Lung (tissue), 12 donors: ENCODE results near the gene MAP4. TPM values are rescaled to one million over a fixed set of nuclear protein-coding genes. Genes with fewer than 3 reads are reported as not detected.

ENCODE experiments used
- ATAC-seq: fragments of 200-7000 bp; cut with Tn5 transposase; one replicate; pipeline ENCODE4 v1.9.1; 2020; ENCODE audit warnings: moderate number of reproducible peaks; ENCODE audit not compliant: insufficient read depth, low FRiP score
- DNase-seq, 3 donors: peaks; one replicate each; pipeline ENCODE4 v3.0.0-alpha.2; 2013 to 2017
- H3K27ac ChIP-seq, 2 donors: one replicate each; pipeline ENCODE4 v1.5.1; 2013; ENCODE audit warnings: mild to moderate bottlenecking in 2 of 2, moderate library complexity in 2 of 2, control low read depth in 1 of 2, inconsistent platforms in 1 of 2, low read depth in 1 of 2, low read length in 1 of 2
- H3K27me3 ChIP-seq, 3 donors: one replicate each; pipeline ENCODE4 v1.5.1; 2013; ENCODE audit warnings: low read length in 2 of 3; ENCODE audit not compliant: control insufficient read depth in 3 of 3, insufficient read depth in 3 of 3
- H3K36me3 ChIP-seq, 4 donors: one replicate each; pipeline ENCODE4 v1.5.1; 2013; ENCODE audit warnings: low read length in 4 of 4, mild to moderate bottlenecking in 1 of 4, moderate library complexity in 1 of 4; ENCODE audit not compliant: control insufficient read depth in 4 of 4, insufficient read depth in 4 of 4
- H3K4me1 ChIP-seq, 5 donors: one replicate each; pipeline ENCODE4 v1.5.1; 2013; ENCODE audit warnings: low read length in 5 of 5, mild to moderate bottlenecking in 2 of 5, moderate library complexity in 1 of 5; ENCODE audit not compliant: control insufficient read depth in 5 of 5, insufficient read depth in 5 of 5
- H3K4me3 ChIP-seq: one replicate; pipeline ENCODE4 v1.5.1; 2013; ENCODE audit warnings: mild to moderate bottlenecking, control low read depth, moderate library complexity
- H3K9ac ChIP-seq, 2 donors: one replicate each; pipeline ENCODE4 v1.5.1; 2013; ENCODE audit warnings: low read length in 2 of 2, control low read depth in 1 of 2; ENCODE audit not compliant: insufficient read depth in 1 of 2
- H3K9me3 ChIP-seq, 4 donors: one replicate each; pipeline ENCODE4 v1.5.1; 2013; ENCODE audit warnings: low read length in 3 of 4, mild to moderate bottlenecking in 1 of 4, moderate library complexity in 1 of 4; ENCODE audit not compliant: control insufficient read depth in 4 of 4, insufficient read depth in 3 of 4
- WGBS, 2 donors: extraction: QIAGEN DNeasy Blood & Tissue Kit; methylation state at CpG; one replicate each; pipeline ENCODE4 v1.1.7; 2013; 5-methylcytosine and 5-hydroxymethylcytosine counted together
- polyA plus RNA-seq, 2 donors: library from polyadenylated mRNA; stranded (reverse); fragments of 200-250 nt; gene quantifications; one replicate each; pipeline ENCODE4 v1.2.1, GENCODE V29; 2013
- total RNA-seq, 2 donors: library from RNA; depleted of rRNA in 1 of 2; stranded (reverse); fragments of >200 nt in 1 of 2; gene quantifications; one replicate each; pipeline ENCODE4 v1.2.1, GENCODE V29; 2014 to 2021
- TF ChIP-seq, protein P1 (sequence below): IDR thresholded peaks from 2 replicates; pipeline ENCODE4 v1.5.1; 2012; ENCODE audit warnings: mild to moderate bottlenecking; ENCODE audit errors: control extremely low read depth, extremely low read depth
- donor health status: control.
- donor health status: control.
- donor health status: Bipolar disorder and iron deficiency.
- donor health status: healthy.
- donor health status: DM: yes; HTN: yes; CAD: no.

The MAP4 gene
- total and polyA plus RNA-seq, 4 donors = 62.6 to 203 (median 84.9) TPM

DNA sequence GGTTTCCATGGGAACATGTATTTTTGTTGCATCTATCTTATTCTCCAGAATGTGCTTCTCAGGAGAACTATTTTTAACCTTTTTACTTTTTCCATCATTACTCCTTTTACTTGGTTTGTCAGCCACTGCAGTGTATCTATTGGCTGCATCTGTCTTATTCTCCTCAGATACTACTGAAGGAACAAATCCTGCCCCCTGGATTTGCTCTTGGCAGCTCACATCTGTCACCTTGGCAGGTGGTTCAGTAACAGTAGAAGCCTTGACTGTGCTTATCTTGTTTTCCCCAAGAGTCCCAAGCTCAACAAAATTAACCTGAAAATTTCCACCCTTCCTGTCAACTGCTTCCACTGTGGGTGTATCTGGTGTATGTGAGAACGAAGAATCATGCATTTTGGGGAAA lies 106.0 kb downstream of the MAP4 start:
- Histone ChIP-seq H3K4me1 (peaks cover 0 to 7% (median 0%) of the 10 kb centered on the region in 5 donors), H3K36me3 (peaks cover 5 to 27% (median 14%) of the 10 kb centered on the region in 4 donors), H3K27me3 (no peaks in the 10 kb centered on the region), H3K4me3 (no peak overlapping the region), H3K9ac (no peak overlapping the region), H3K27ac (peak overlapping the region in 1 of 2 donors; percentile 6), H3K9me3 (no peaks in the 10 kb centered on the region)
- WGBS, 2 donors = 95 to 100% methylated on average over 1 of the region's 1 CpG
- no peak for ATAC-seq
- TF ChIP-seq, protein P1, sequence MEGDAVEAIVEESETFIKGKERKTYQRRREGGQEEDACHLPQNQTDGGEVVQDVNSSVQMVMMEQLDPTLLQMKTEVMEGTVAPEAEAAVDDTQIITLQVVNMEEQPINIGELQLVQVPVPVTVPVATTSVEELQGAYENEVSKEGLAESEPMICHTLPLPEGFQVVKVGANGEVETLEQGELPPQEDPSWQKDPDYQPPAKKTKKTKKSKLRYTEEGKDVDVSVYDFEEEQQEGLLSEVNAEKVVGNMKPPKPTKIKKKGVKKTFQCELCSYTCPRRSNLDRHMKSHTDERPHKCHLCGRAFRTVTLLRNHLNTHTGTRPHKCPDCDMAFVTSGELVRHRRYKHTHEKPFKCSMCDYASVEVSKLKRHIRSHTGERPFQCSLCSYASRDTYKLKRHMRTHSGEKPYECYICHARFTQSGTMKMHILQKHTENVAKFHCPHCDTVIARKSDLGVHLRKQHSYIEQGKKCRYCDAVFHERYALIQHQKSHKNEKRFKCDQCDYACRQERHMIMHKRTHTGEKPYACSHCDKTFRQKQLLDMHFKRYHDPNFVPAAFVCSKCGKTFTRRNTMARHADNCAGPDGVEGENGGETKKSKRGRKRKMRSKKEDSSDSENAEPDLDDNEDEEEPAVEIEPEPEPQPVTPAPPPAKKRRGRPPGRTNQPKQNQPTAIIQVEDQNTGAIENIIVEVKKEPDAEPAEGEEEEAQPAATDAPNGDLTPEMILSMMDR = no peak
- DNase-seq = no peak

- peaks cover 0 to 7% (median 0%) of the 10 kb centered on the region in 5 donors for H3K4me1 ChIP-seq
- TF ChIP-seq, protein P1 = no peak
- 97 to 98% methylated on average over 2 of the region's 2 CpGs for WGBS, 2 donors
- no peaks in the 10 kb centered on the region for H3K27me3 ChIP-seq
- peak overlapping the region in 1 of 2 donors; percentile 3 for H3K27ac ChIP-seq
- ATAC-seq (no peak), DNase-seq (no peak)
- no peak overlapping the region for H3K9ac ChIP-seq
- peaks cover 5 to 24% (median 15%) of the 10 kb centered on the region in 4 donors for H3K36me3 ChIP-seq
- H3K4me3 ChIP-seq = no peak overlapping the region
- no peaks in the 10 kb centered on the region for H3K9me3 ChIP-seq
Measured at GRCh38 chr3:47909607-47910006, 106.6 kb downstream of the MAP4 start.

GRCh38 chr3:47908744-47909143 lies 107.5 kb downstream of the MAP4 start:
- Histone ChIP-seq H3K36me3 (peaks cover 5 to 20% (median 13%) of the 10 kb centered on the region in 4 donors), H3K27ac (no peak overlapping the region), H3K9me3 (no peaks in the 10 kb centered on the region), H3K4me3 (no peak overlapping the region), H3K9ac (no peak overlapping the region), H3K27me3 (no peaks in the 10 kb centered on the region), H3K4me1 (peaks cover 0 to 7% (median 0%) of the 10 kb centered on the region in 5 donors)
- TF ChIP-seq, protein P1 = no peak
- WGBS, 2 donors = 90 to 94% methylated on average over 4 of the region's 4 CpGs
- ATAC-seq (no peak), DNase-seq (no peak)

DNA sequence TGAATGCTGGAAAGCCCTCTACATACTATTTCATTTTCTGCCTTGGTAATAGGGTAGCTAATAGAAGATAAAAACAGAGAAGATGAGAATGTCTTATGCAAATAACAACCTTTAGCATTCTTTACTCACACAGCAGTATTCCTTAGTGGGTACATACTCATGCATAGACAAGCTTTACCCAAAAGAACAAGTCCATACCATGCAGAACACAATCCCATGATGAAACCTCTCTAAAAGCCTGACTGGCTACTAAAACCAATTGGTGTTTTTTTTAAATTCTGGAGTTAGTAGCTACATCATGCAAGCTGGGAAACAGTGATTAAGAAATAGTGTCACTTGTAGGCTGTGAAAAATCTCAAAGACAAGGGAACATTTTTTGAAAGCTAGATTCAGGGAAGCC lies 108.4 kb downstream of the MAP4 start:
- H3K9ac ChIP-seq = no peak overlapping the region
- DNase-seq (no peak), ATAC-seq (no peak)
- H3K9me3 ChIP-seq = no peaks in the 10 kb centered on the region
- TF ChIP-seq, protein P1 = no peak
- no peaks in the 10 kb centered on the region for H3K27me3 ChIP-seq
- H3K4me3 ChIP-seq = no peak overlapping the region
- peaks cover 0 to 7% (median 0%) of the 10 kb centered on the region in 5 donors for H3K4me1 ChIP-seq
- no peak overlapping the region for H3K27ac ChIP-seq
- H3K36me3 ChIP-seq = peaks cover 5 to 22% (median 14%) of the 10 kb centered on the region in 4 donors
